ENCODE results near the gene IPO9. TPM values are rescaled to one million over a fixed set of nuclear protein-coding genes. Genes with fewer than 3 reads are reported as not detected.
A peak's percentile ranks its signal among the peaks of the same experiment; 100 is the strongest.
"Not testable (repeated sequence)": the region's sequence is repeated elsewhere in the genome, so short reads cannot be mapped to it uniquely, and the experiment has no call there.

The IPO9 gene
- total RNA-seq, 2 donors from 2014 or later, result 108 to 133 TPM

DNA sequence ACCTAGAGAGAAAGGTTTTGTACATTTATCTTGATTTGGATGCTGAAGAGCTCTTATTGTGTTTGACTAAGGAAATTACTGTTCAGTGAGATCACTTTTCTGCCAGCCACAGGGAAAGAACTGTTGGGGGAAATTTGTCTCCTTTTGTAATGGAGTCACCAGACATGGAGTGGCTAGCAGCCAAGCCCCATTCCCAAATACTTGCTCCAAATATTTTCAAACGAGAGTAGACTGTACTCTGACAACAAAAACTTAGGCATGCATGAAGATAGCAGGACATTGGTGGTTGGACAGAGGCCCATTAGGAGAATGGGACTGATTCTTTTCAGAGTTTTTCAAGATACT lies 21.1 kb downstream of the IPO9 start:
- H3K4me3 Mint-ChIP-seq, result no peak overlapping the region
- DNase-seq, result no peak
- H3K9ac ChIP-seq (ENCODE audit: extremely low read depth, low read length, poor library complexity, severe bottlenecking), result no peak overlapping the region
- peaks cover 55% of the 10 kb centered on the region for H3K36me3 Mint-ChIP-seq (ENCODE audit: low read depth)
- peaks cover 5% of the 10 kb centered on the region for H3K4me1 ChIP-seq (ENCODE audit: control insufficient read depth, insufficient read depth, low read length)
- no peaks in the 10 kb centered on the region for H3K4me1 Mint-ChIP-seq
- no peak overlapping the region for H3K27ac ChIP-seq (ENCODE audit: low read depth, low read length)
- no peak overlapping the region for H3K4me3 ChIP-seq (ENCODE audit: low read length)
- no peaks in the 10 kb centered on the region for H3K27me3 Mint-ChIP-seq (ENCODE audit: insufficient read depth)
- WGBS, 2 experiments (ENCODE audit: insufficient coverage in 1 of 2, insufficient read length in 1 of 2), result 83 to 96% methylated on average over 1 of the region's 1 CpG
- TF ChIP-seq, protein P1, sequence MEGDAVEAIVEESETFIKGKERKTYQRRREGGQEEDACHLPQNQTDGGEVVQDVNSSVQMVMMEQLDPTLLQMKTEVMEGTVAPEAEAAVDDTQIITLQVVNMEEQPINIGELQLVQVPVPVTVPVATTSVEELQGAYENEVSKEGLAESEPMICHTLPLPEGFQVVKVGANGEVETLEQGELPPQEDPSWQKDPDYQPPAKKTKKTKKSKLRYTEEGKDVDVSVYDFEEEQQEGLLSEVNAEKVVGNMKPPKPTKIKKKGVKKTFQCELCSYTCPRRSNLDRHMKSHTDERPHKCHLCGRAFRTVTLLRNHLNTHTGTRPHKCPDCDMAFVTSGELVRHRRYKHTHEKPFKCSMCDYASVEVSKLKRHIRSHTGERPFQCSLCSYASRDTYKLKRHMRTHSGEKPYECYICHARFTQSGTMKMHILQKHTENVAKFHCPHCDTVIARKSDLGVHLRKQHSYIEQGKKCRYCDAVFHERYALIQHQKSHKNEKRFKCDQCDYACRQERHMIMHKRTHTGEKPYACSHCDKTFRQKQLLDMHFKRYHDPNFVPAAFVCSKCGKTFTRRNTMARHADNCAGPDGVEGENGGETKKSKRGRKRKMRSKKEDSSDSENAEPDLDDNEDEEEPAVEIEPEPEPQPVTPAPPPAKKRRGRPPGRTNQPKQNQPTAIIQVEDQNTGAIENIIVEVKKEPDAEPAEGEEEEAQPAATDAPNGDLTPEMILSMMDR (conservative IDR thresholded peaks at IDR 0.05), result no peak
- no peaks in the 10 kb centered on the region for H3K9me3 ChIP-seq (ENCODE audit: control insufficient read depth, low read length)
- no peaks in the 10 kb centered on the region for H3K9me3 Mint-ChIP-seq
- peaks cover 72% of the 10 kb centered on the region for H3K36me3 ChIP-seq (ENCODE audit: control insufficient read depth, insufficient read depth, low read length)
- peak overlapping the region; percentile 12 for H3K27ac Mint-ChIP-seq
- no peaks in the 10 kb centered on the region for H3K27me3 ChIP-seq (ENCODE audit: control insufficient read depth, insufficient read depth, low read length, poor library complexity, severe bottlenecking)

DNA sequence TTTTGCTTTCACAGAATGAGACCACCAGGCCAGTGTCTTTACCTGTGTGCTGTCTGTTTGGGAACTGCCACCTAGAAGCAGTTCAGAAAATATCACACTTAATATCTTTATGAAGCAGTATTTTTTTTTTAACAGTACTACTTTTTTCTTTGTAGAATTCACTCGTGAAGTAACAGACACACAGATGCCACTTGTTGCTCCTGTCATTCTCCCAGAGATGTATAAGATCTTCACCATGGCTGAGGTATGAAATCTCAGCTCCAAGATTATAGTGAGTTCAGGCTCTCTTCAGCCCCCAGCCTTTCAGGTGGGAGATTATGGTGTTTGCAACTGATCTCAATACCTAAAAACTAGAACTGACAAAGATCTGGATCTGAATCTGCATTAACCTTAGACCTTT lies 23.0 kb downstream of the IPO9 start:
- H3K4me1 Mint-ChIP-seq, result no peaks in the 10 kb centered on the region
- no peak overlapping the region for H3K27ac Mint-ChIP-seq
- H3K9ac ChIP-seq (ENCODE audit: extremely low read depth, low read length, poor library complexity, severe bottlenecking), result no peak overlapping the region
- no peaks in the 10 kb centered on the region for H3K9me3 ChIP-seq (ENCODE audit: control insufficient read depth, low read length)
- H3K27me3 Mint-ChIP-seq (ENCODE audit: insufficient read depth), result no peaks in the 10 kb centered on the region
- no peak overlapping the region for H3K27ac ChIP-seq (ENCODE audit: low read depth, low read length)
- no peak for DNase-seq
- H3K4me3 ChIP-seq (ENCODE audit: low read length), result no peak overlapping the region
- peaks cover 88% of the 10 kb centered on the region for H3K36me3 ChIP-seq (ENCODE audit: control insufficient read depth, insufficient read depth, low read length)
- no peak overlapping the region for H3K4me3 Mint-ChIP-seq
- H3K27me3 ChIP-seq (ENCODE audit: control insufficient read depth, insufficient read depth, low read length, poor library complexity, severe bottlenecking), result no peaks in the 10 kb centered on the region
- TF ChIP-seq, protein P1 (conservative IDR thresholded peaks at IDR 0.05), result no peak
- peaks cover 75% of the 10 kb centered on the region for H3K36me3 Mint-ChIP-seq (ENCODE audit: low read depth)
- H3K4me1 ChIP-seq (ENCODE audit: control insufficient read depth, insufficient read depth, low read length), result peaks cover 5% of the 10 kb centered on the region
- WGBS, 2 experiments (ENCODE audit: insufficient coverage in 1 of 2, insufficient read length in 1 of 2), result 83 to 94% methylated on average over 1 of the region's 1 CpG
- H3K9me3 Mint-ChIP-seq, result no peaks in the 10 kb centered on the region

DNA sequence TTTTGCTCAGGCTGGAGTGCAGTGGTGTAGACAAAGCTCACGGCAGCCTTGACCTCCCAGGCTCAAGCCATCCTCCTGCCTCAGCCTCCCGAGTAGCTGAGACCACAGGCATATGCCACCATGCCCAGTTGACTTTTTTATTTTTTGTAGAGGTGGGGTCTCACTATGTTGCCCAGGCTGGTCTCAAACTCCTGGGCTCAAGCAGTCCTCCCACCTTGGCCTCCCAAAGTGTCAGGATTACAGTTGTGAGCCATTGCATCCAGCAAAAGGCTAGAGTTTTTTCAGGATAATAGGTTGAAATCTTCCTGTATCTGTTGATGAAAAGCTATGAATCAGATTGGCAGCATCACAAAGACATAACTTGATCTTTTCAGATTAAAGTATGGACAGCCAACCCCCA lies 27.8 kb downstream of the IPO9 start:
- not testable (repeated sequence) for H3K27ac ChIP-seq (ENCODE audit: low read depth, low read length); H3K4me1 ChIP-seq (ENCODE audit: control insufficient read depth, insufficient read depth, low read length); H3K27ac Mint-ChIP-seq; DNase-seq; H3K4me1 Mint-ChIP-seq; H3K27me3 ChIP-seq (ENCODE audit: control insufficient read depth, insufficient read depth, low read length, poor library complexity, severe bottlenecking); H3K9ac ChIP-seq (ENCODE audit: extremely low read depth, low read length, poor library complexity, severe bottlenecking); H3K4me3 ChIP-seq (ENCODE audit: low read length); H3K9me3 ChIP-seq (ENCODE audit: control insufficient read depth, low read length); H3K4me3 Mint-ChIP-seq; H3K9me3 Mint-ChIP-seq; H3K27me3 Mint-ChIP-seq (ENCODE audit: insufficient read depth)
- peaks cover 76% of the 10 kb centered on the region for H3K36me3 Mint-ChIP-seq (ENCODE audit: low read depth)
- WGBS, 2 experiments (ENCODE audit: insufficient coverage in 1 of 2, insufficient read length in 1 of 2), result 86 to 90% methylated on average over 2 of the region's 2 CpGs
- peaks cover 96% of the 10 kb centered on the region for H3K36me3 ChIP-seq (ENCODE audit: control insufficient read depth, insufficient read depth, low read length)

DNA sequence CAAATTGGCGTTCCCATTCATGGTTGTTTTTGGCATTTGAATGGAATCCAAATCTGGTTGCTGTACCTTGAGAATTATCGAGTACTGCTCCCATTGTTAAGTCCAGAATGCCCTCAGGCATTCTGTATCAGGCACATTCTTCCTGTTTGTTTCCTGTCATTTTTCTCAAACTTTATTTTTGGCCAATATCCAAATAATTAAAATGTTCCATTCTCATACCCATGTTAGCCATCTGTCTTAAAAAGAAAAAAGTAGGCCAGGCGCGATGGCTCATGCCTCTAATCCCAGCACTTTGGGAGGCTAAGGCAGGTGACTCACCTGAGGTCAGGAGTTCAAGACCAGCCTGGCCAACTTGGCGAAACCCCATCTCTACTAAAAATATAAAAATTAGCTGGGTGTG lies 30.5 kb downstream of the IPO9 start:
- TF ChIP-seq, protein P1 (conservative IDR thresholded peaks at IDR 0.05), result no peak
- H3K9me3 Mint-ChIP-seq, result no peaks in the 10 kb centered on the region
- H3K27me3 ChIP-seq (ENCODE audit: control insufficient read depth, insufficient read depth, low read length, poor library complexity, severe bottlenecking), result no peaks in the 10 kb centered on the region
- H3K9me3 ChIP-seq (ENCODE audit: control insufficient read depth, low read length), result no peaks in the 10 kb centered on the region
- no peaks in the 10 kb centered on the region for H3K4me1 ChIP-seq (ENCODE audit: control insufficient read depth, insufficient read depth, low read length)
- H3K27ac ChIP-seq (ENCODE audit: low read depth, low read length), result no peak overlapping the region
- H3K27me3 Mint-ChIP-seq (ENCODE audit: insufficient read depth), result no peaks in the 10 kb centered on the region
- 83 to 96% methylated on average over 4 to 5 of the region's 5 CpGs for WGBS, 2 experiments (ENCODE audit: insufficient coverage in 1 of 2, insufficient read length in 1 of 2)
- H3K4me3 Mint-ChIP-seq, result no peak overlapping the region
- H3K9ac ChIP-seq (ENCODE audit: extremely low read depth, low read length, poor library complexity, severe bottlenecking), result no peak overlapping the region
- peak overlapping the region; percentile 3 for H3K27ac Mint-ChIP-seq
- peaks cover 79% of the 10 kb centered on the region for H3K36me3 Mint-ChIP-seq (ENCODE audit: low read depth)
- H3K4me1 Mint-ChIP-seq, result no peaks in the 10 kb centered on the region
- DNase-seq, result no peak
- peaks cover 90% of the 10 kb centered on the region for H3K36me3 ChIP-seq (ENCODE audit: control insufficient read depth, insufficient read depth, low read length)
- no peak overlapping the region for H3K4me3 ChIP-seq (ENCODE audit: low read length)
